ENCODE data around the gene DBR1. TPM values are rescaled to one million over a fixed set of nuclear protein-coding genes. Genes with fewer than 3 reads are reported as not detected.

Gene DBR1
- total and polyA plus RNA-seq, 4 donors, result 3.2 to 11.0 (median 5.6) TPM

DNA sequence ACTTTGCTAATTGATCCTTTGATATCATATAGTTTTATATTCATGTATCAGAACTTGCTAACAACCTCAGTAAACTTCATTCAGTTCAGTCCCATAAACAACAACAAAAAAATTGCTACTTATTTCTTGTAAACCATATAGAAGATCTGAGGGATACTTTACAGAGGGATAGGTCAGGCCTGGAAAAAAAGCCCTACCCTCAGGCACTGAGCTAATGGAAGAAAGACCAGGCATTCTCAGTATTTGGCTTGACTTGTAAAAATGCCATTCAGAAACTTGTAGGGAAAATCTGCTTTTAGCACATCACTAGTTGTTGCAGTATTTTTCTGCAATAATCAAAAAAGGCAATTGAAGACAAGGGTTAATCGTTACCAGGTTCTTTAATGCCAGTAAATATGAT lies 45.5 kb upstream of the DBR1 start:
- WGBS, result 97% methylated on average over 1 of the region's 1 CpG
- no peak for DNase-seq (ENCODE audit: low spot score)

DNA sequence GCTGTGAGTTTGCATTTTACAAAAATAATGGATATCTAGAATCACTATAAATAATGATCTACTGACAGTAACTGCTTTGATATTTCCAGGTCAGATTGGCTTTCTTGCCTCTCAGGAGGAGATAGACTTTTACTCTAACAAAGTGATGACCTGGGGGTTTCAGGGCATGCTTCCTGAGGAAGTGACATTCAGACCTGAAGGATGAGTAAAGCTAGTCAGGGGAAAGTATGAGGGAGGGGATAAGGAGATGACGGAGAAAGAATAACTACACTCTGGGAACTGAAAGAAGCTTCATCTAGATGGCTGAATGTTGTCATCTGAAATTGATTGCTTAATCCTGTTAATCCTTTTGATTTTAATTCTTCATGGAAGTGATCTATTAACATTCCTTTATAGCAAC lies 44.5 kb upstream of the DBR1 start:
- DNase-seq (ENCODE audit: low spot score), result no peak
- H3K4me3 ChIP-seq (ENCODE audit: low read depth in 1 of 3, low read length in 3 of 3), result no peak overlapping the region
- WGBS, result 80% methylated on average over 1 of the region's 1 CpG
- no peaks in the 10 kb centered on the region for H3K9me3 ChIP-seq (ENCODE audit: control insufficient read depth in 4 of 4, low read length in 3 of 4)
- no peaks in the 10 kb centered on the region for H3K27me3 ChIP-seq (ENCODE audit: control insufficient read depth in 4 of 4, insufficient read depth in 4 of 4, low read length in 3 of 4)
- H3K4me1 ChIP-seq (ENCODE audit: control insufficient read depth in 4 of 4, insufficient read depth in 4 of 4, low read length in 3 of 4), result peaks cover 0 to 5% (median 1%) of the 10 kb centered on the region in 4 donors
- no peak overlapping the region for H3K27ac ChIP-seq (ENCODE audit: low read depth in 1 of 2, low read length in 2 of 2)
- no peak overlapping the region for H3K9ac ChIP-seq (ENCODE audit: low read depth in 1 of 2, low read length in 2 of 2)
- H3K36me3 ChIP-seq (ENCODE audit: control insufficient read depth in 4 of 4, insufficient read depth in 3 of 4, low read depth in 1 of 4, low read length in 3 of 4), result peaks cover 6 to 11% (median 10%) of the 10 kb centered on the region in 4 donors
- TF ChIP-seq, protein P1, sequence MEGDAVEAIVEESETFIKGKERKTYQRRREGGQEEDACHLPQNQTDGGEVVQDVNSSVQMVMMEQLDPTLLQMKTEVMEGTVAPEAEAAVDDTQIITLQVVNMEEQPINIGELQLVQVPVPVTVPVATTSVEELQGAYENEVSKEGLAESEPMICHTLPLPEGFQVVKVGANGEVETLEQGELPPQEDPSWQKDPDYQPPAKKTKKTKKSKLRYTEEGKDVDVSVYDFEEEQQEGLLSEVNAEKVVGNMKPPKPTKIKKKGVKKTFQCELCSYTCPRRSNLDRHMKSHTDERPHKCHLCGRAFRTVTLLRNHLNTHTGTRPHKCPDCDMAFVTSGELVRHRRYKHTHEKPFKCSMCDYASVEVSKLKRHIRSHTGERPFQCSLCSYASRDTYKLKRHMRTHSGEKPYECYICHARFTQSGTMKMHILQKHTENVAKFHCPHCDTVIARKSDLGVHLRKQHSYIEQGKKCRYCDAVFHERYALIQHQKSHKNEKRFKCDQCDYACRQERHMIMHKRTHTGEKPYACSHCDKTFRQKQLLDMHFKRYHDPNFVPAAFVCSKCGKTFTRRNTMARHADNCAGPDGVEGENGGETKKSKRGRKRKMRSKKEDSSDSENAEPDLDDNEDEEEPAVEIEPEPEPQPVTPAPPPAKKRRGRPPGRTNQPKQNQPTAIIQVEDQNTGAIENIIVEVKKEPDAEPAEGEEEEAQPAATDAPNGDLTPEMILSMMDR (IDR thresholded peaks at IDR 0.05; ENCODE audit: low read depth, low read length, missing input control), result no peak
- TF ChIP-seq FOXA1 (IDR thresholded peaks at IDR 0.05) (no peak), EGR1 (IDR thresholded peaks at IDR 0.05; ENCODE audit: low read depth in 2 of 2) (no peak), FOXA2 (IDR thresholded peaks at IDR 0.05) (no peak), JUND (IDR thresholded peaks at IDR 0.05) (no peak), RAD21 (IDR thresholded peaks at IDR 0.05) (no peak), GABPA (IDR thresholded peaks at IDR 0.05 in 1 of 2, conservative IDR thresholded peaks at IDR 0.05 in 1 of 2) (no peak), YY1 (IDR thresholded peaks at IDR 0.05) (no peak), RXRA (IDR thresholded peaks at IDR 0.05) (no peak), HNF4A (conservative IDR thresholded peaks at IDR 0.05) (no peak), HNF4G (IDR thresholded peaks at IDR 0.05) (no peak), TAF1 (conservative IDR thresholded peaks at IDR 0.05) (no peak), SP1 (IDR thresholded peaks at IDR 0.05) (no peak)
- TF ChIP-seq, protein P2, sequence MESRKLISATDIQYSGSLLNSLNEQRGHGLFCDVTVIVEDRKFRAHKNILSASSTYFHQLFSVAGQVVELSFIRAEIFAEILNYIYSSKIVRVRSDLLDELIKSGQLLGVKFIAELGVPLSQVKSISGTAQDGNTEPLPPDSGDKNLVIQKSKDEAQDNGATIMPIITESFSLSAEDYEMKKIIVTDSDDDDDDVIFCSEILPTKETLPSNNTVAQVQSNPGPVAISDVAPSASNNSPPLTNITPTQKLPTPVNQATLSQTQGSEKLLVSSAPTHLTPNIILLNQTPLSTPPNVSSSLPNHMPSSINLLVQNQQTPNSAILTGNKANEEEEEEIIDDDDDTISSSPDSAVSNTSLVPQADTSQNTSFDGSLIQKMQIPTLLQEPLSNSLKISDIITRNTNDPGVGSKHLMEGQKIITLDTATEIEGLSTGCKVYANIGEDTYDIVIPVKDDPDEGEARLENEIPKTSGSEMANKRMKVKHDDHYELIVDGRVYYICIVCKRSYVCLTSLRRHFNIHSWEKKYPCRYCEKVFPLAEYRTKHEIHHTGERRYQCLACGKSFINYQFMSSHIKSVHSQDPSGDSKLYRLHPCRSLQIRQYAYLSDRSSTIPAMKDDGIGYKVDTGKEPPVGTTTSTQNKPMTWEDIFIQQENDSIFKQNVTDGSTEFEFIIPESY (IDR thresholded peaks at IDR 0.05), result no peak
- TF ChIP-seq, protein P3, sequence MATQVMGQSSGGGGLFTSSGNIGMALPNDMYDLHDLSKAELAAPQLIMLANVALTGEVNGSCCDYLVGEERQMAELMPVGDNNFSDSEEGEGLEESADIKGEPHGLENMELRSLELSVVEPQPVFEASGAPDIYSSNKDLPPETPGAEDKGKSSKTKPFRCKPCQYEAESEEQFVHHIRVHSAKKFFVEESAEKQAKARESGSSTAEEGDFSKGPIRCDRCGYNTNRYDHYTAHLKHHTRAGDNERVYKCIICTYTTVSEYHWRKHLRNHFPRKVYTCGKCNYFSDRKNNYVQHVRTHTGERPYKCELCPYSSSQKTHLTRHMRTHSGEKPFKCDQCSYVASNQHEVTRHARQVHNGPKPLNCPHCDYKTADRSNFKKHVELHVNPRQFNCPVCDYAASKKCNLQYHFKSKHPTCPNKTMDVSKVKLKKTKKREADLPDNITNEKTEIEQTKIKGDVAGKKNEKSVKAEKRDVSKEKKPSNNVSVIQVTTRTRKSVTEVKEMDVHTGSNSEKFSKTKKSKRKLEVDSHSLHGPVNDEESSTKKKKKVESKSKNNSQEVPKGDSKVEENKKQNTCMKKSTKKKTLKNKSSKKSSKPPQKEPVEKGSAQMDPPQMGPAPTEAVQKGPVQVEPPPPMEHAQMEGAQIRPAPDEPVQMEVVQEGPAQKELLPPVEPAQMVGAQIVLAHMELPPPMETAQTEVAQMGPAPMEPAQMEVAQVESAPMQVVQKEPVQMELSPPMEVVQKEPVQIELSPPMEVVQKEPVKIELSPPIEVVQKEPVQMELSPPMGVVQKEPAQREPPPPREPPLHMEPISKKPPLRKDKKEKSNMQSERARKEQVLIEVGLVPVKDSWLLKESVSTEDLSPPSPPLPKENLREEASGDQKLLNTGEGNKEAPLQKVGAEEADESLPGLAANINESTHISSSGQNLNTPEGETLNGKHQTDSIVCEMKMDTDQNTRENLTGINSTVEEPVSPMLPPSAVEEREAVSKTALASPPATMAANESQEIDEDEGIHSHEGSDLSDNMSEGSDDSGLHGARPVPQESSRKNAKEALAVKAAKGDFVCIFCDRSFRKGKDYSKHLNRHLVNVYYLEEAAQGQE (IDR thresholded peaks at IDR 0.05), result no peak
- TF ChIP-seq, protein P4, sequence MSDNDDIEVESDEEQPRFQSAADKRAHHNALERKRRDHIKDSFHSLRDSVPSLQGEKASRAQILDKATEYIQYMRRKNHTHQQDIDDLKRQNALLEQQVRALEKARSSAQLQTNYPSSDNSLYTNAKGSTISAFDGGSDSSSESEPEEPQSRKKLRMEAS (IDR thresholded peaks at IDR 0.05), result no peak
- TF ChIP-seq, protein P5, sequence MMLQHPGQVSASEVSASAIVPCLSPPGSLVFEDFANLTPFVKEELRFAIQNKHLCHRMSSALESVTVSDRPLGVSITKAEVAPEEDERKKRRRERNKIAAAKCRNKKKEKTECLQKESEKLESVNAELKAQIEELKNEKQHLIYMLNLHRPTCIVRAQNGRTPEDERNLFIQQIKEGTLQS (IDR thresholded peaks at IDR 0.05), result no peak

More for the DNA sequence above, 45.5 kb upstream of the DBR1 start:
- no peaks in the 10 kb centered on the region for H3K9me3 ChIP-seq (ENCODE audit: control insufficient read depth in 4 of 4, low read length in 3 of 4)
- no peak overlapping the region for H3K9ac ChIP-seq (ENCODE audit: low read depth in 1 of 2, low read length in 2 of 2)
- H3K27me3 ChIP-seq (ENCODE audit: control insufficient read depth in 4 of 4, insufficient read depth in 4 of 4, low read length in 3 of 4), result no peaks in the 10 kb centered on the region
- H3K4me3 ChIP-seq (ENCODE audit: low read depth in 1 of 3, low read length in 3 of 3), result no peak overlapping the region
- TF ChIP-seq GABPA (IDR thresholded peaks at IDR 0.05 in 1 of 2, conservative IDR thresholded peaks at IDR 0.05 in 1 of 2) (no peak), HNF4G (IDR thresholded peaks at IDR 0.05) (no peak), EGR1 (IDR thresholded peaks at IDR 0.05; ENCODE audit: low read depth in 2 of 2) (no peak), FOXA1 (IDR thresholded peaks at IDR 0.05) (no peak), RXRA (IDR thresholded peaks at IDR 0.05) (no peak), TAF1 (conservative IDR thresholded peaks at IDR 0.05) (no peak), SP1 (IDR thresholded peaks at IDR 0.05) (no peak), NR2F2 (IDR thresholded peaks at IDR 0.05) (no peak)
- TF ChIP-seq, protein P3 (IDR thresholded peaks at IDR 0.05), result no peak
- TF ChIP-seq, protein P4 (IDR thresholded peaks at IDR 0.05), result no peak
- H3K4me1 ChIP-seq (ENCODE audit: control insufficient read depth in 4 of 4, insufficient read depth in 4 of 4, low read length in 3 of 4), result peaks cover 0 to 5% (median 1%) of the 10 kb centered on the region in 4 donors
- no peak overlapping the region for H3K27ac ChIP-seq (ENCODE audit: low read depth in 1 of 2, low read length in 2 of 2)
- H3K36me3 ChIP-seq (ENCODE audit: control insufficient read depth in 4 of 4, insufficient read depth in 3 of 4, low read depth in 1 of 4, low read length in 3 of 4), result peaks cover 12 to 19% (median 14%) of the 10 kb centered on the region in 4 donors

All from liver (tissue), 9 donors.